Natural killer cell (primary cell): ENCODE data around the gene IQSEC1. TPM values are rescaled to one million over a fixed set of nuclear protein-coding genes. Genes with fewer than 3 reads are reported as not detected.

Source experiments
- ATAC-seq, 3 donors: fragments of 150-1000 bp in 2 of 3; fragments of 200-7000 bp in 1 of 3; cut with Tn5 transposase; 1 replicate in 1 of 3; 2 replicates in 2 of 3; pipeline ENCODE4 v1.10.0; 2021; ENCODE audit warnings: mild to moderate bottlenecking in 2 of 3, moderate library complexity in 2 of 3
- DNase-seq, 2 donors: peaks; one replicate each; pipeline versions ENCODE4 v3.0.0 to v3.0.0-alpha.2; 2013 to 2021; ENCODE audit warnings: mixed read lengths in 1 of 2
- H3K27ac ChIP-seq: one replicate; pipeline ENCODE4 v1.5.1; 2013; ENCODE audit warnings: mild to moderate bottlenecking, low read length
- H3K27me3 ChIP-seq: one replicate; pipeline ENCODE4 v1.6.1; 2013; ENCODE audit warnings: low read length; ENCODE audit not compliant: control insufficient read depth, insufficient read depth
- H3K36me3 ChIP-seq: one replicate; pipeline ENCODE4 v1.6.1; 2013; ENCODE audit warnings: low read length; ENCODE audit not compliant: control insufficient read depth, insufficient read depth
- H3K4me1 ChIP-seq: one replicate; pipeline ENCODE4 v1.6.1; 2013; ENCODE audit warnings: low read length; ENCODE audit not compliant: control insufficient read depth, insufficient read depth
- H3K4me3 ChIP-seq: one replicate; pipeline ENCODE4 v1.5.1; 2013; ENCODE audit warnings: low read length
- H3K9me3 ChIP-seq: one replicate; pipeline ENCODE4 v1.6.1; 2013; ENCODE audit warnings: low read length; ENCODE audit not compliant: control insufficient read depth, insufficient read depth
- H3K27ac Mint-ChIP-seq, 2 donors: one replicate each; pipeline ENCODE4 v1.8.0; 2022; ENCODE audit warnings: mild to moderate bottlenecking in 2 of 2, mixed read lengths in 2 of 2, moderate library complexity in 1 of 2
- H3K27me3 Mint-ChIP-seq, 2 donors: one replicate each; pipeline ENCODE4 v1.8.0; 2022; ENCODE audit warnings: low read depth in 2 of 2, mixed read lengths in 2 of 2
- H3K36me3 Mint-ChIP-seq: one replicate; pipeline ENCODE4 v1.8.0; 2022; ENCODE audit warnings: mixed read lengths
- H3K4me1 Mint-ChIP-seq, 2 donors: one replicate each; pipeline ENCODE4 v1.8.0; 2022; ENCODE audit warnings: mixed read lengths in 2 of 2
- H3K4me3 Mint-ChIP-seq: one replicate; pipeline ENCODE4 v1.8.0; 2022; ENCODE audit warnings: mild to moderate bottlenecking, moderate library complexity, mixed read lengths
- H3K9me3 Mint-ChIP-seq, 2 donors: one replicate each; pipeline ENCODE4 v1.8.0; 2022; ENCODE audit warnings: mixed read lengths in 2 of 2
- WGBS: methylation state at CpG from one replicate; pipeline ENCODE4 v1.1.7; 2013; ENCODE audit warnings: missing lambda C conversion rate; ENCODE audit not compliant: insufficient coverage; 5-methylcytosine and 5-hydroxymethylcytosine counted together
- intact Hi-C: fragments of 100-400 bp; cut with micrococcal nuclease; formaldehyde crosslinking; loops from one replicate; pipeline ENCODE4 v1.14.2; 2022
- total RNA-seq, 4 donors: library from RNA; stranded (reverse); fragments of 120-200 nt in 1 of 4; gene quantifications; one replicate each; pipeline versions ENCODE4 v1.2.3 to v1.2.4, GENCODE V29; 2013 to 2022
- TF ChIP-seq, protein P1 (sequence below): fragments of 200-600 bp; IDR thresholded peaks from one replicate; pipeline ENCODE4 v1.8.0; 2022; ENCODE audit warnings: antibody characterized with exemption

Gene IQSEC1
- total RNA-seq, 3 donors from 2014 or later (not counting 1 experiment from before 2014, with no cell fraction given) = 124 to 189 (median 138) TPM

DNA sequence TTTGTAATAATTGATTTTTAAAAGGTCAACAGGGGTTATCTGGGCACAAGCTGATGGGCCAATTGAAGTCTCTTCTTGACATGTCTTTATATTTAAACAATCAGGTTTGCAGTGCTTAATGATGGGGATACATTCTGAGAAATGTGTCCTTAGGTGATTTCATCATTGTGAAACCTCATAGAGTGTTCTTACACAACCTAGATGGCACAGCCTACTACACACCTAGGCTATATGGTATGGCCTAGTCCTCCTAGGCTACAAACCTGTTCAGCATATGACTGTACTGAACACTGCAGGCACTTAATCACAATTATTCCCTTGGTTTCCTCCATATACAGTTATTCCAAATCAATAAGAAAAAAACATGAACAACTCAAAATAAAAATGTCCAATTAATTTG lies 75.8 kb downstream of the IQSEC1 start:
- intact Hi-C loops = loop anchor here (10.0 kb wide), 2 partner anchors 47 to 53 kb away; no protein-coding TSS in a partner anchor
- ATAC-seq (no peak), DNase-seq (no peak)
- H3K9me3 ChIP-seq = no peaks in the 10 kb centered on the region
- peaks cover 75% of the 10 kb centered on the region for H3K4me1 ChIP-seq
- no peaks in the 10 kb centered on the region for H3K27me3 ChIP-seq
- no peaks in the 10 kb centered on the region for H3K36me3 Mint-ChIP-seq
- H3K4me3 ChIP-seq = no peak overlapping the region
- H3K4me3 Mint-ChIP-seq = no peak overlapping the region
- peaks cover 21% of the 10 kb centered on the region for H3K36me3 ChIP-seq
- no peaks in the 10 kb centered on the region for H3K27me3 Mint-ChIP-seq
- H3K4me1 Mint-ChIP-seq = peaks cover 57 to 60% of the 10 kb centered on the region in 2 donors
- H3K9me3 Mint-ChIP-seq = no peaks in the 10 kb centered on the region
- H3K27ac ChIP-seq = no peak overlapping the region
- TF ChIP-seq, protein P1, sequence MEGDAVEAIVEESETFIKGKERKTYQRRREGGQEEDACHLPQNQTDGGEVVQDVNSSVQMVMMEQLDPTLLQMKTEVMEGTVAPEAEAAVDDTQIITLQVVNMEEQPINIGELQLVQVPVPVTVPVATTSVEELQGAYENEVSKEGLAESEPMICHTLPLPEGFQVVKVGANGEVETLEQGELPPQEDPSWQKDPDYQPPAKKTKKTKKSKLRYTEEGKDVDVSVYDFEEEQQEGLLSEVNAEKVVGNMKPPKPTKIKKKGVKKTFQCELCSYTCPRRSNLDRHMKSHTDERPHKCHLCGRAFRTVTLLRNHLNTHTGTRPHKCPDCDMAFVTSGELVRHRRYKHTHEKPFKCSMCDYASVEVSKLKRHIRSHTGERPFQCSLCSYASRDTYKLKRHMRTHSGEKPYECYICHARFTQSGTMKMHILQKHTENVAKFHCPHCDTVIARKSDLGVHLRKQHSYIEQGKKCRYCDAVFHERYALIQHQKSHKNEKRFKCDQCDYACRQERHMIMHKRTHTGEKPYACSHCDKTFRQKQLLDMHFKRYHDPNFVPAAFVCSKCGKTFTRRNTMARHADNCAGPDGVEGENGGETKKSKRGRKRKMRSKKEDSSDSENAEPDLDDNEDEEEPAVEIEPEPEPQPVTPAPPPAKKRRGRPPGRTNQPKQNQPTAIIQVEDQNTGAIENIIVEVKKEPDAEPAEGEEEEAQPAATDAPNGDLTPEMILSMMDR = no peak
- H3K27ac Mint-ChIP-seq = peak overlapping the region; percentile 81 to 96

DNA sequence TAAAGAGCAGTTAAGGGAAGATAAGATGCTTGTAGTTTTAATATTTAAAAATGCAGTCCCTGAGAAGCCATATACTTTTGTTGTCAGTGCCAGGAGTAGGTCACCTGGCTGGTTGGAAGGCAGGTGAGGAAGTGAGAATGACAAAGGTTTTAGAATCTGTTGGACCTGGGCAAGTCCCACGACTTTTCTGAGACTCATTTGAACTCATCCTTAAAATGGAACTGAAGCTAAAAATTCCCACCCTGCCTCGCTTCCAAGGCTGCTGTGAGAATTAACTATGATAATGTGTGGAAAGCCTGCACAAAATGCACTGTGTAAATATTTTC lies 77.1 kb downstream of the IQSEC1 start:
- H3K36me3 ChIP-seq = peaks cover 18% of the 10 kb centered on the region
- H3K36me3 Mint-ChIP-seq = no peaks in the 10 kb centered on the region
- no peak for DNase-seq
- H3K9me3 ChIP-seq = no peaks in the 10 kb centered on the region
- peaks cover 75% of the 10 kb centered on the region for H3K4me1 ChIP-seq
- no peak overlapping the region for H3K27ac ChIP-seq
- intact Hi-C loops = loop anchor here (10.0 kb wide), 2 partner anchors 49 to 51 kb away; no protein-coding TSS in a partner anchor
- H3K27me3 ChIP-seq = no peaks in the 10 kb centered on the region
- TF ChIP-seq, protein P1 = no peak
- no peak overlapping the region for H3K4me3 ChIP-seq
- H3K4me1 Mint-ChIP-seq = peaks cover 50 to 65% of the 10 kb centered on the region in 2 donors
- no peaks in the 10 kb centered on the region for H3K9me3 Mint-ChIP-seq
- WGBS = 81% methylated on average over 2 of the region's 2 CpGs
- no peak for ATAC-seq
- no peaks in the 10 kb centered on the region for H3K27me3 Mint-ChIP-seq
- no peak overlapping the region for H3K4me3 Mint-ChIP-seq
- peak overlapping the region; percentile 81 to 96 for H3K27ac Mint-ChIP-seq

DNA sequence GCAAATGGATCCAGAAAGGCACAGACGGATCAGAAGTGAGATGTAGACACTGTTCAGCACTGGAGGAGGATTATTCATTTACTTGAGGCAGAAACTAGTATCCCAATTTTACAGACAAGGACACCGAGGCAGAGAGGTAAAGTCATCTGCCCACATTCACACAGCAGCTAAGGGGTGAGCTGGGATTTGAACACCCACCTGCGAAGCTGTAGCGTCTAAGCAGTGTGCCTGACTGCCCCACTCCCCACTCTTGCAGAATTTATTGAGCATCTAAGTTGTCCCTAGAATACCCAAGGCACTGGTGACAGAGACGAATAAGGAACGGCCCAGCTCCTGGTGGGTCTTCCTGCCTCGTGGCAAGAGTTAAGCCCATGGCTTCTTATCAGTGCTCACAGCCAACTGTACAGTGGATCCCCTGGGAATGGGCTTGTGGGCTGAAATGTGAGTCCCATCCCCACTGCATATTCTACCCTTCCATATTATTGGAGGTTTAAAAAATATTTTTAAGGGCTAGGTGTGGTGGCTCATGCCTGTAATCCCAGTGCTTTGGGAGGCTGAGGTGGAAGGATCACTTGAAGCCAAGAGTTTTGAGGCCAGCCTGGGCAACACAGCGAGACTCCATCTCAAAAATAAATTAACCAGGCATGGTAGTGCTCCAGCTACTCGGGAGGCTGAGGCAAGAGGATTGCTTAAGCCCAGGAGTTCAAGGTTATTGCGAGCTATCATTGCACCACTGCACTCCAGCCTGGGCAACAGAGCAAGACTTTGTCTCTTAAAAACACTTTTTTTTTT lies 77.6 kb downstream of the IQSEC1 start:
- peak overlapping the region; percentile 90 to 96 for H3K27ac Mint-ChIP-seq
- peaks cover 70% of the 10 kb centered on the region for H3K4me1 ChIP-seq

More for the DNA sequence above, 77.6 kb downstream of the IQSEC1 start:
- TF ChIP-seq, protein P1 = no peak
- 82% methylated on average over 10 of the region's 10 CpGs for WGBS
- peak in 1 of 2 donors; percentile 16 for DNase-seq
- Histone ChIP-seq H3K27ac (peak overlapping the region; percentile 93), H3K27me3 (no peaks in the 10 kb centered on the region), H3K4me3 (peak overlapping the region; percentile 24), H3K9me3 (no peaks in the 10 kb centered on the region), H3K36me3 (peaks cover 15% of the 10 kb centered on the region)
- Mint-ChIP-seq H3K4me1 (peaks cover 55 to 70% of the 10 kb centered on the region in 2 donors), H3K4me3 (peak overlapping the region; percentile 98), H3K9me3 (no peaks in the 10 kb centered on the region), H3K36me3 (no peaks in the 10 kb centered on the region), H3K27me3 (no peaks in the 10 kb centered on the region)
- no peak for ATAC-seq
- intact Hi-C loops = loop anchor here (2.0 to 10.0 kb wide), 3 partner anchors 15 to 51 kb away; no protein-coding TSS in a partner anchor
